Mesendoderm (in vitro differentiated cells): Measurements from ENCODE around the gene CDC26.
A peak's percentile ranks its signal among the peaks of the same experiment; 100 is the strongest.

ENCODE experiments used
- DNase-seq: peaks from one replicate; pipeline ENCODE4 v3.0.0; 2013
- H2AK5ac ChIP-seq: 2 replicates; pipeline ENCODE4 v1.6.1; 2013; ENCODE audit warnings: low read length, inconsistent platforms
- H2BK120ac ChIP-seq: 2 replicates; pipeline ENCODE4 v1.6.1; 2013; ENCODE audit warnings: low read depth, mild to moderate bottlenecking, low read length, moderate library complexity, mixed read lengths
- H2BK15ac ChIP-seq: replicated peaks from 2 replicates; pipeline ENCODE4 v1.6.1; 2013; ENCODE audit warnings: low read depth, mild to moderate bottlenecking, moderate library complexity
- H2BK5ac ChIP-seq: 2 replicates; pipeline ENCODE4 v1.6.1; 2013; ENCODE audit warnings: low read length, inconsistent platforms
- H3K18ac ChIP-seq: 2 replicates; pipeline ENCODE4 v1.6.1; 2013; ENCODE audit warnings: mild to moderate bottlenecking, low read length, mixed read lengths
- H3K23ac ChIP-seq: one replicate; pipeline ENCODE4 v1.6.1; 2013; ENCODE audit warnings: low read length
- H3K27ac ChIP-seq: 2 replicates; pipeline ENCODE4 v1.5.1; 2013; ENCODE audit warnings: low read depth, mild to moderate bottlenecking, inconsistent platforms, low read length, moderate library complexity
- H3K27me3 ChIP-seq: 2 replicates; pipeline ENCODE4 v1.6.1; 2013; ENCODE audit warnings: low read length, control low read depth, mild to moderate bottlenecking, inconsistent platforms; ENCODE audit not compliant: insufficient read depth, poor library complexity
- H3K36me3 ChIP-seq: 2 replicates; pipeline ENCODE4 v1.6.1; 2013; ENCODE audit warnings: low read length, inconsistent platforms; ENCODE audit not compliant: control insufficient read depth, insufficient read depth
- H3K4ac ChIP-seq: one replicate; pipeline ENCODE4 v1.6.1; 2013; ENCODE audit warnings: low read depth, mild to moderate bottlenecking, low read length, moderate library complexity
- H3K4me1 ChIP-seq: 2 replicates; pipeline ENCODE4 v1.6.1; 2013; ENCODE audit warnings: low read depth, low read length, inconsistent platforms; ENCODE audit not compliant: control insufficient read depth
- H3K4me2 ChIP-seq: 2 replicates; pipeline ENCODE4 v1.6.1; 2013; ENCODE audit warnings: low read length
- H3K4me3 ChIP-seq: 2 replicates; pipeline ENCODE4 v1.5.1; 2013; ENCODE audit warnings: mild to moderate bottlenecking, low read length
- H3K56ac ChIP-seq: one replicate; pipeline ENCODE4 v1.6.1; 2013; ENCODE audit warnings: low read length
- H3K79me1 ChIP-seq: 2 replicates; pipeline ENCODE4 v1.6.1; 2013; ENCODE audit warnings: low read length, inconsistent platforms
- H3K79me2 ChIP-seq: 2 replicates; pipeline ENCODE4 v1.6.1; 2013; ENCODE audit warnings: mild to moderate bottlenecking, low read length; ENCODE audit not compliant: control insufficient read depth, insufficient read depth
- H3K9ac ChIP-seq: 2 replicates; pipeline ENCODE4 v1.6.1; 2013; ENCODE audit warnings: low read length, inconsistent platforms
- H4K5ac ChIP-seq: one replicate; pipeline ENCODE4 v1.6.1; 2013; ENCODE audit warnings: low read length
- H4K8ac ChIP-seq: one replicate; pipeline ENCODE4 v1.6.1; 2013; ENCODE audit warnings: low read depth, mild to moderate bottlenecking, control low read depth, low read length, moderate library complexity
- WGBS: extraction: QIAGEN DNeasy Blood & Tissue Kit; methylation state at CpG from one replicate; pipeline ENCODE4 v1.1.7; 2013; ENCODE audit warnings: low lambda C conversion rate, missing lambda C conversion rate; ENCODE audit not compliant: insufficient coverage; ENCODE audit errors: extremely low coverage; 5-methylcytosine and 5-hydroxymethylcytosine counted together

Gene CDC26

DNA sequence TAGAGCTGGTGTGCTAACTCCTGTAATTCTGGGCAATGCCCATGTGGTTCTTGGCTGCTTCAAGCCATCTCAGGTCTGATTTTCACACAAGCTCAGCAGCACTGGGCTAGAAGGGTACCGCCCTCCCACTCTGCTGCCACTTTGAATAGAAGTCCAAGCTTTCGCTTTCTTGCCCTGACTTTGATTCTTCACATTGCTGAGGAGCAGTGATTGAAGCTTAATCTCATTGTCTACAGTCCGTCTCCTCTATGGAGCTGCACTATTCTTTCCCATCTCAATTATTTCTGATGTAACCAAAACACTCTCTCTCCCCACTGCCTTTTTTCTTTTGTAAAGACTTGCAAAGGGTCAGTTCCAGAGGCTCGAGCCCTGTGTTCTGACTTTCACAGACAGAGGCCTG lies 40.7 kb upstream of the CDC26 start:
- Histone ChIP-seq H2BK120ac (no peak overlapping the region), H2AK5ac (no peak overlapping the region), H3K79me2 (no peaks in the 10 kb centered on the region), H3K4me2 (no peak overlapping the region), H3K56ac (no peak overlapping the region), H3K23ac (no peak overlapping the region), H3K9ac (no peak overlapping the region), H3K27ac (no peak overlapping the region), H3K4me1 (no peaks in the 10 kb centered on the region), H2BK15ac (no peak overlapping the region), H4K5ac (no peak overlapping the region), H2BK5ac (no peak overlapping the region), H3K4me3 (no peak overlapping the region), H3K4ac (no peak overlapping the region), H3K36me3 (no peaks in the 10 kb centered on the region), H3K27me3 (no peaks in the 10 kb centered on the region), H3K79me1 (no peaks in the 10 kb centered on the region), H4K8ac (no peak overlapping the region), H3K18ac (no peak overlapping the region)
- no CpG with 5 or more reads among the region's 4 CpGs for WGBS
- DNase-seq: no peak

DNA sequence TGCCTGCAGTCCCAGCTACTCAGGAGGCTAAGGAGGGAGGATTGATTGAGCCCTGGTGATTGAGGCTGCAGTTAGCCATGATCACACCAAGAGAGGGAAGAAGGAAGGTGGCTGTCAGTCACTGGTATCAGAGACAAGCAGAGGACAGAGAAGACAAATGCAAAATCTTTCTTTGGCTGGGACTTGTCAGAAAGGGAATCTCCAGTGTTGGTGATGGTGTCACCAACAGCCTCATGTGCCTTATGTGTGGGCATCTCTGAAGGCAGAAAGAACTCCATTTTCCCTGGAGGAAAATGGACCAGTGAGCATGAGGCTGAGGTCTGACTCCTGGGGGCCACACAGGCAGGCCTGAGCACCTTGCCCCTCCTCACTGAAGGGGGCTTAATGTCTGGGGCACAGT lies 39.9 kb upstream of the CDC26 start:
- Histone ChIP-seq H2AK5ac (no peak overlapping the region), H3K27me3 (no peaks in the 10 kb centered on the region), H3K27ac (no peak overlapping the region), H4K5ac (no peak overlapping the region), H3K18ac (no peak overlapping the region), H3K79me2 (no peaks in the 10 kb centered on the region), H3K9ac (no peak overlapping the region), H3K36me3 (no peaks in the 10 kb centered on the region), H3K4me2 (no peak overlapping the region), H4K8ac (no peak overlapping the region), H3K79me1 (no peaks in the 10 kb centered on the region), H3K4me3 (no peak overlapping the region), H2BK15ac (no peak overlapping the region), H3K4ac (no peak overlapping the region), H3K23ac (no peak overlapping the region), H3K4me1 (no peaks in the 10 kb centered on the region), H2BK5ac (no peak overlapping the region), H3K56ac (no peak overlapping the region), H2BK120ac (no peak overlapping the region)
- DNase-seq: no peak

DNA sequence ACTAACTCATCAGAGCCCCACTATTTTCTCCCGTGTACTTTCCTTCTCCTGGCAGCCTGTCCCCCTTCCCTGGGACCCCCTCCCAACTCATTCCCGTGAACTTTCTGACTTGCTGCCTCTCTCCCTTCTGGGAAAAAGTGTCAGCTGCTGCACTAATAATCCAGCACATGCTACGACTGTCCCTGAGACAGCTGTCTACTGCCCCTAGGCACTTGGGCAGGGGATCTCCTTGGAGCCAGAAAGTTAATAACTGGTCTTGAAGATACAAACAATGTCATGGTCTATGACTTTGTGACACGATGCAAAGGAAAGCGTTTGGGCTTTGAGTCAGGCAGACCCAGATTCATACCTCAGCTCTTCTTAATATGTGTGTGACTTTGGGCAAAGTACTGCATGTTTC lies 37.9 kb upstream of the CDC26 start:
- H3K9ac ChIP-seq: no peak overlapping the region
- H3K4me1 ChIP-seq: no peaks in the 10 kb centered on the region
- H3K27me3 ChIP-seq: no peaks in the 10 kb centered on the region
- no peak overlapping the region for H4K8ac ChIP-seq
- no peak overlapping the region for H2BK5ac ChIP-seq
- no peak overlapping the region for H3K4me3 ChIP-seq
- no peaks in the 10 kb centered on the region for H3K79me1 ChIP-seq
- no peak overlapping the region for H3K56ac ChIP-seq
- no peak overlapping the region for H3K4me2 ChIP-seq
- no peaks in the 10 kb centered on the region for H3K36me3 ChIP-seq
- no peak overlapping the region for H2AK5ac ChIP-seq
- H3K23ac ChIP-seq: no peak overlapping the region
- H4K5ac ChIP-seq: no peak overlapping the region
- no CpG with 5 or more reads among the region's 5 CpGs for WGBS
- H3K79me2 ChIP-seq: no peaks in the 10 kb centered on the region
- DNase-seq: no peak
- H3K4ac ChIP-seq: no peak overlapping the region
- no peak overlapping the region for H2BK15ac ChIP-seq
- no peak overlapping the region for H3K18ac ChIP-seq
- H3K27ac ChIP-seq: no peak overlapping the region
- no peak overlapping the region for H2BK120ac ChIP-seq

DNA sequence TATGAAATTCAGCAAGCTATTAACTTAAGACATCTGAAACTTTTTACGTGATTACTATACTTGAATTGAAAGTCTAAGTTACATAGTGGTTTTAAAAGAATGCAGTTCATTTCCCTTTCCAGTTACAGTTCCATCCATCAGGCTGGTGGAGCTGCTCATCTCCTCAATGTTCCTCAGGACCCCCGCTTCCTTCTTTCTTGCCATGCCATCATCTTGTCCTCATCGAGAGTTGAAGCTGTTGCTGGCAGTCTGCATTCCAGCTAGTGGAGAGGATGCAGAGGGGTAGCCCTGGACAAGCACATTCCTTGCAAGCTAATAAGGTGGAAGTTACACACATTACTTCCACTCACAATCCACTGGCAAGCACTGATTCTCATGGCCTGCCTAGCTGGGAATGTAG lies 36.6 kb upstream of the CDC26 start:
- no peak overlapping the region for H3K4ac ChIP-seq
- H3K23ac ChIP-seq: no peak overlapping the region
- H3K18ac ChIP-seq: no peak overlapping the region
- H4K5ac ChIP-seq: no peak overlapping the region
- no peaks in the 10 kb centered on the region for H3K27me3 ChIP-seq
- no peak overlapping the region for H3K27ac ChIP-seq
- no peak for DNase-seq
- H2BK120ac ChIP-seq: no peak overlapping the region
- no peaks in the 10 kb centered on the region for H3K79me1 ChIP-seq
- no peaks in the 10 kb centered on the region for H3K4me1 ChIP-seq
- no peak overlapping the region for H3K4me3 ChIP-seq
- no peak overlapping the region for H2BK5ac ChIP-seq
- no peak overlapping the region for H3K4me2 ChIP-seq
- H2BK15ac ChIP-seq: no peak overlapping the region
- H2AK5ac ChIP-seq: no peak overlapping the region
- no peaks in the 10 kb centered on the region for H3K36me3 ChIP-seq
- no CpG with 5 or more reads among the region's 3 CpGs for WGBS
- H3K79me2 ChIP-seq: no peaks in the 10 kb centered on the region
- H3K9ac ChIP-seq: no peak overlapping the region
- H3K56ac ChIP-seq: no peak overlapping the region
- no peak overlapping the region for H4K8ac ChIP-seq

DNA sequence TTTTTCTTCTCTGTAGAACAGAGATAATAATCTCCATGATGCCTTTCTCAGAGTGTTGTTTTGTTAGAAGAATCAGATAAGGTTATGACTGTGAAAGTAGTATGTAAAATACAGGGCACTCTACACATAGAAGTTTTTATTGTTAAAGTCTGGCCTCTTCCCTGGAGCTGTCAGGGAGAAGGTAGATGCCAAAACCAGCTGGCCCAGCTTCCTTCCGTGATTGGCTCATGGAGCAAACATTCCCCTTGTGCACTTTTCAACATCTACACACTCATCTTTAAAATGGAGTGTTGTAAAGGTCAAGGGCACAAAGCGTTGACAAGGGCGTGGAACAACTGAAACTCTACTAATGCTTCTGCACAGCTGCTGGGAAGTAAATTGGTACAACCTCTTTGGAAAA lies 35.2 kb upstream of the CDC26 start:
- WGBS: no CpG with 5 or more reads among the region's 3 CpGs

DNA sequence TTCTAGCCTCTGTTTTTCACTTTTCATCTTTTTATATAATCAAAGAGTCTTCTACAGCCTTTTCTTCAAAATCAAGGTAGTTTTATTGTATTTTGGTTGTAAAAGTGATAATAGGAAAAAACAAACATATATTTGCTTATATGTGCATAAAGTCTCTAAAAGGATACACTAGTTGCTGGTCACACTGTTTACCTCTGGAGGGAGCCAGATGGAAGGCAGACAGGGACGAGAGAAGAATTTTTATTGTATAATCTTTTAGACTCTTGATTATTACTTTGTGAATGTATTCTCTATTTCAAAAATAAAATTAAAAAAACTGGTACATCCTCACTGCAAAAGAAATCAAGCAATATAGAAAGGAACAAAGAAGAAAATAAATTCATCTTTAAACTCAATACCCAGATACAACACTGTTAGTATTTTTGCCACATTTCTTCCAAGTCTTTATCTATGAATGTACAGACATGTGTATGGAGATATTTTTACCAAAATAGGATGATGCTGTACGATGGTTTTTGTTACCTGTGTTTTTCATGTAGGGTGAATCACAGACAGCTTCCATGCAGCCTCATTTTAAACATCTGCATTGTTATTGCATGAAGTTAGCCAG lies 33.9 kb upstream of the CDC26 start:
- Histone ChIP-seq H2BK120ac (no peak overlapping the region), H3K4ac (no peak overlapping the region), H3K27ac (no peak overlapping the region), H3K36me3 (no peaks in the 10 kb centered on the region), H3K9ac (no peak overlapping the region), H3K23ac (no peak overlapping the region), H2AK5ac (no peak overlapping the region), H3K27me3 (no peaks in the 10 kb centered on the region), H3K4me1 (no peaks in the 10 kb centered on the region), H3K4me3 (no peak overlapping the region), H3K18ac (no peak overlapping the region), H3K79me2 (no peaks in the 10 kb centered on the region), H3K4me2 (no peak overlapping the region), H2BK5ac (no peak overlapping the region), H3K79me1 (no peaks in the 10 kb centered on the region), H4K5ac (no peak overlapping the region), H3K56ac (no peak overlapping the region), H4K8ac (no peak overlapping the region), H2BK15ac (no peak overlapping the region)
- DNase-seq: peak; percentile 25
- WGBS: no CpG with 5 or more reads among the region's 2 CpGs

More for the DNA sequence above, 35.2 kb upstream of the CDC26 start:
- no peak overlapping the region for H3K27ac ChIP-seq
- DNase-seq: no peak
- H3K36me3 ChIP-seq: no peaks in the 10 kb centered on the region
- H3K4ac ChIP-seq: no peak overlapping the region
- no peak overlapping the region for H3K4me3 ChIP-seq
- H2BK120ac ChIP-seq: no peak overlapping the region
- H3K79me1 ChIP-seq: no peaks in the 10 kb centered on the region
- no peak overlapping the region for H3K56ac ChIP-seq
- H3K79me2 ChIP-seq: no peaks in the 10 kb centered on the region
- H3K4me1 ChIP-seq: no peaks in the 10 kb centered on the region
- H2AK5ac ChIP-seq: no peak overlapping the region
- no peak overlapping the region for H3K18ac ChIP-seq
- H2BK5ac ChIP-seq: no peak overlapping the region
- no peak overlapping the region for H3K4me2 ChIP-seq
- no peak overlapping the region for H4K8ac ChIP-seq
- no peak overlapping the region for H3K23ac ChIP-seq
- no peak overlapping the region for H3K9ac ChIP-seq
- no peaks in the 10 kb centered on the region for H3K27me3 ChIP-seq
- H4K5ac ChIP-seq: no peak overlapping the region
- no peak overlapping the region for H2BK15ac ChIP-seq
